ENCODE results near the gene HMGCS2.

Gene HMGCS2

DNA sequence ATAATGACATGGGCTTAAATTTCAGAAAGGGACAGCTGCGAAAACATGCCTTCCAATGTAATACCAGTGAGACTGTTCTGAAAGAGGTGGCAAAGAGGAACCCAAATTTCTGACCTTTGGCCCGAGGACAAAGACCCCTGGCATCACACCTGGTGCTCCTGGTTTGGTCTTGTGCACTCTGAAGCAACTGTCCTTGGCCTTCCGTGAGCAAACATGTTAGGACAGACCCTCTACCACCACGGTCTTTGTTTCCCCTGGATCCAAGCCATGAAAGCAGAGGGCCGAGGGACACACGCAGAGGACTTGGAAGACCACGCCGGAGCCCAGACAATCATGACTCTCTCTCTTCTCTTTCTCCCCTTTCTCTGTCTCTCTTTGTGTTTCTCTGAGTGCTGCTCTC is 36.5 kb upstream of the HMGCS2 start:
- Histone ChIP-seq H2AK5ac (ENCODE audit: low read length, severe bottlenecking) (no peak overlapping the region), H2BK120ac (ENCODE audit: low read depth, low read length) (no peak overlapping the region), H3K4ac (ENCODE audit: low read depth in 1 of 2, low read length in 2 of 2) (no peak overlapping the region), H3K79me1 (replicated peaks; ENCODE audit: low read length, poor library complexity, severe bottlenecking) (no peaks in the 10 kb centered on the region), H3K14ac (ENCODE audit: low read length in 2 of 2) (no peak overlapping the region), H3K4me2 (ENCODE audit: low read length, poor library complexity, severe bottlenecking) (no peak overlapping the region), H3K36me3 (ENCODE audit: control insufficient read depth in 1 of 2, insufficient read depth in 2 of 2, low read depth in 1 of 2, low read length in 2 of 2) (no peaks in the 10 kb centered on the region), H4K8ac (ENCODE audit: low read length) (no peak overlapping the region), H3K4me1 (ENCODE audit: control insufficient read depth, insufficient read depth, low read depth, low read length) (peaks cover 2% of the 10 kb centered on the region), H3K27ac (ENCODE audit: low read length, poor library complexity, severe bottlenecking) (no peak overlapping the region), H3K18ac (ENCODE audit: low read depth in 1 of 2, low read length in 2 of 2) (no peak overlapping the region), H3K9ac (ENCODE audit: low read length) (no peak overlapping the region), H2BK12ac (ENCODE audit: low read length in 2 of 2) (no peak overlapping the region), H2BK15ac (ENCODE audit: low read depth, poor library complexity, severe bottlenecking) (no peak overlapping the region), H3K9me3 (ENCODE audit: control insufficient read depth, low read length) (no peaks in the 10 kb centered on the region), H3K27me3 (ENCODE audit: control insufficient read depth in 1 of 2, insufficient read depth in 1 of 2, low read length in 2 of 2) (peaks cover 21 to 45% of the 10 kb centered on the region in 2 experiments), H3K4me3 (ENCODE audit: insufficient read depth in 1 of 2, low read depth in 1 of 2, low read length in 2 of 2) (no peak overlapping the region), H2AFZ (ENCODE audit: low read depth, low read length) (no peak overlapping the region), H3K23ac (ENCODE audit: low read length in 2 of 2) (no peak overlapping the region), H4K91ac (ENCODE audit: low read length) (no peak overlapping the region), H2BK5ac (ENCODE audit: low read depth, low read length, poor library complexity, severe bottlenecking) (no peak overlapping the region)
- DNase-seq = no peak
- WGBS = 90% methylated on average over 8 of the region's 8 CpGs

DNA sequence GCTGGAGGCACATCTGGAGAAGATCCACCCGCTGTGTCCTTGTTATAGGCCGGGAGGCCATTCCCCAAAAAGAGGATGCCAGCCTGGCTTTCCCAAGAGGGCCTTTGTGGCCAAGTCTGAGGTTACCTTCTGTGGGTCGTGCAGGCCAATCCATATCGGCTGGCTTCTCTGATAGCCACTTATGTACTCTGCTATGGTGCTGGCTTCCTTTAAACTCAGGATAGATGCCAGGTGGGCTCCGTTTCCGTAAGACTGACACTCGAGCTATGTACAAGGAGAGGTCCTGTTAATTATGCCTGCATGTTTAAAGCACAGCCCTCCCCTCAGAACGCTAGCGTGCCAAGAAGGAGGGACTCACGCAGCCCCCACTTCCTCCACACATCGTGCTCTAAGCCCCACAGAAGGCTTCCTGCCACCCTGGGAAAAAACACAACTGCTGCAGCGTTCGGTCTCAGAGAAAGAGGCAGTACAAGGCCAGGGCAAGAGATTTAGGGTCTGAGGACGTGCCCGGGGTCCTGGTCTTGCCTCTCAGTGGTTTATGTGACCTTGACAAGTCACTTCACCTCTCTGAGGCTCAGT is 31.0 kb upstream of the HMGCS2 start:
- no peak overlapping the region for H2AFZ ChIP-seq (ENCODE audit: low read depth, low read length)
- no peak overlapping the region for H2BK5ac ChIP-seq (ENCODE audit: low read depth, low read length, poor library complexity, severe bottlenecking)
- no peak overlapping the region for H2BK12ac ChIP-seq (ENCODE audit: low read length in 2 of 2)
- no peak overlapping the region for H3K4me2 ChIP-seq (ENCODE audit: low read length, poor library complexity, severe bottlenecking)
- H3K9ac ChIP-seq (ENCODE audit: low read length) = no peak overlapping the region
- H3K36me3 ChIP-seq (ENCODE audit: control insufficient read depth in 1 of 2, insufficient read depth in 2 of 2, low read depth in 1 of 2, low read length in 2 of 2) = no peaks in the 10 kb centered on the region
- H3K27ac ChIP-seq (ENCODE audit: low read length, poor library complexity, severe bottlenecking) = no peak overlapping the region
- no peak overlapping the region for H3K18ac ChIP-seq (ENCODE audit: low read depth in 1 of 2, low read length in 2 of 2)
- WGBS = 94% methylated on average over 15 of the region's 15 CpGs
- H4K8ac ChIP-seq (ENCODE audit: low read length) = no peak overlapping the region
- H2BK120ac ChIP-seq (ENCODE audit: low read depth, low read length) = no peak overlapping the region
- H4K91ac ChIP-seq (ENCODE audit: low read length) = no peak overlapping the region
- no peak for DNase-seq
- H3K9me3 ChIP-seq (ENCODE audit: control insufficient read depth, low read length) = no peaks in the 10 kb centered on the region
- no peak overlapping the region for H3K4me3 ChIP-seq (ENCODE audit: insufficient read depth in 1 of 2, low read depth in 1 of 2, low read length in 2 of 2)
- no peak overlapping the region for H2BK15ac ChIP-seq (ENCODE audit: low read depth, poor library complexity, severe bottlenecking)
- H3K14ac ChIP-seq (ENCODE audit: low read length in 2 of 2) = no peak overlapping the region
- H3K4ac ChIP-seq (ENCODE audit: low read depth in 1 of 2, low read length in 2 of 2) = no peak overlapping the region
- H3K23ac ChIP-seq (ENCODE audit: low read length in 2 of 2) = no peak overlapping the region
- H2AK5ac ChIP-seq (ENCODE audit: low read length, severe bottlenecking) = no peak overlapping the region
- H3K79me1 ChIP-seq (replicated peaks; ENCODE audit: low read length, poor library complexity, severe bottlenecking) = no peaks in the 10 kb centered on the region
- peaks cover 0 to 11% of the 10 kb centered on the region in 2 experiments for H3K27me3 ChIP-seq (ENCODE audit: control insufficient read depth in 1 of 2, insufficient read depth in 1 of 2, low read length in 2 of 2)
- H3K4me1 ChIP-seq (ENCODE audit: control insufficient read depth, insufficient read depth, low read depth, low read length) = no peaks in the 10 kb centered on the region

DNA sequence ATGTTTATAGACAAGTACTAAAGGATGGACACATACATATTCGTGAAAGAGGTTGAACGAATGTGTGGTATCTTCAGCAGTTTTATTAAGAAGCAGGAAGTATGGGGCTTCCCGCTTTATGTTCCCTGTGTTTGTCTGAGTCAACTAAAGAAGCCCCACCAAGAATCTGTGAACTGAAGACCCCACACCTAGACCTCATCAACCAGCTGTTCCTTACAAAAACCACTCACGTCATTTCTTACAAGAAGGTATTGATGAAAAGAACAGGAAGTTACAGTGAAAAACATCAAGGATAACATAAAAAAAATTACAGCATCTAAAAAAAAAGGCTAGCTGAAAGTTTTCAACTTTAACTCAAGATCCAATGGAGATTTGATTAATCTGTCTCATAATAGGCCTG is 30.3 kb upstream of the HMGCS2 start:
- Histone ChIP-seq H3K79me1 (replicated peaks; ENCODE audit: low read length, poor library complexity, severe bottlenecking) (no peaks in the 10 kb centered on the region), H3K4me3 (ENCODE audit: insufficient read depth in 1 of 2, low read depth in 1 of 2, low read length in 2 of 2) (no peak overlapping the region), H3K36me3 (ENCODE audit: control insufficient read depth in 1 of 2, insufficient read depth in 2 of 2, low read depth in 1 of 2, low read length in 2 of 2) (no peaks in the 10 kb centered on the region), H2BK5ac (ENCODE audit: low read depth, low read length, poor library complexity, severe bottlenecking) (no peak overlapping the region), H2BK120ac (ENCODE audit: low read depth, low read length) (no peak overlapping the region), H3K4me1 (ENCODE audit: control insufficient read depth, insufficient read depth, low read depth, low read length) (no peaks in the 10 kb centered on the region), H3K27ac (ENCODE audit: low read length, poor library complexity, severe bottlenecking) (no peak overlapping the region), H3K4ac (ENCODE audit: low read depth in 1 of 2, low read length in 2 of 2) (no peak overlapping the region), H4K91ac (ENCODE audit: low read length) (no peak overlapping the region), H2AFZ (ENCODE audit: low read depth, low read length) (no peak overlapping the region), H3K4me2 (ENCODE audit: low read length, poor library complexity, severe bottlenecking) (no peak overlapping the region), H3K18ac (ENCODE audit: low read depth in 1 of 2, low read length in 2 of 2) (no peak overlapping the region), H2BK15ac (ENCODE audit: low read depth, poor library complexity, severe bottlenecking) (no peak overlapping the region), H3K9me3 (ENCODE audit: control insufficient read depth, low read length) (no peaks in the 10 kb centered on the region), H3K27me3 (ENCODE audit: control insufficient read depth in 1 of 2, insufficient read depth in 1 of 2, low read length in 2 of 2) (peaks cover 0 to 8% of the 10 kb centered on the region in 2 experiments), H3K9ac (ENCODE audit: low read length) (no peak overlapping the region), H4K8ac (ENCODE audit: low read length) (no peak overlapping the region), H2AK5ac (ENCODE audit: low read length, severe bottlenecking) (no peak overlapping the region), H3K14ac (ENCODE audit: low read length in 2 of 2) (no peak overlapping the region), H3K23ac (ENCODE audit: low read length in 2 of 2) (no peak overlapping the region), H2BK12ac (ENCODE audit: low read length in 2 of 2) (no peak overlapping the region)
- DNase-seq = no peak
- 100% methylated on average over 3 of the region's 4 CpGs for WGBS

DNA sequence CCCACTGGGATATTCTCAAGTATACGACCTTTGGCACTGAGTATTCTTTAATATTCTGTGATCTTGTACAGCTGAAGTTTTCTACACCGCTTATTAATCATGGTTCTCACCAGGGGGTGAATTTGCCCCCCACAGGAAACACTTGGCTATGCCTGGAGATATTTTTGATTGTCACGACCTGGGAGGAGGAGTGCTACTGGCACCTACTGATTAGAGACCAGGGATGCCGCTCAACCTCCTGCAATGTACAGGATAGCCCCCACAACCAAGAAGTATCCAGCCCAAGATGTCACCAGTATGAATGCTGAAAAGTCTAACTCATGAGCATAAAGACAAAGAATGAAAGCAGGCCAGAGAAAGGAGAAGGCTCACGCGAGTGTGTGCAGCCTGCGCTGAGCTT is 28.9 kb upstream of the HMGCS2 start:
- no peaks in the 10 kb centered on the region for H3K9me3 ChIP-seq (ENCODE audit: control insufficient read depth, low read length)
- no peak overlapping the region for H3K9ac ChIP-seq (ENCODE audit: low read length)
- H3K14ac ChIP-seq (ENCODE audit: low read length in 2 of 2) = no peak overlapping the region
- no peak overlapping the region for H3K23ac ChIP-seq (ENCODE audit: low read length in 2 of 2)
- no peak overlapping the region for H3K27ac ChIP-seq (ENCODE audit: low read length, poor library complexity, severe bottlenecking)
- H2BK120ac ChIP-seq (ENCODE audit: low read depth, low read length) = no peak overlapping the region
- no peak overlapping the region for H3K4me3 ChIP-seq (ENCODE audit: insufficient read depth in 1 of 2, low read depth in 1 of 2, low read length in 2 of 2)
- no peak overlapping the region for H2BK12ac ChIP-seq (ENCODE audit: low read length in 2 of 2)
- no peak overlapping the region for H2AFZ ChIP-seq (ENCODE audit: low read depth, low read length)
- H3K4me2 ChIP-seq (ENCODE audit: low read length, poor library complexity, severe bottlenecking) = no peak overlapping the region
- no peak overlapping the region for H2BK5ac ChIP-seq (ENCODE audit: low read depth, low read length, poor library complexity, severe bottlenecking)
- no peak for DNase-seq
- H3K79me1 ChIP-seq (replicated peaks; ENCODE audit: low read length, poor library complexity, severe bottlenecking) = no peaks in the 10 kb centered on the region
- no peak overlapping the region for H2AK5ac ChIP-seq (ENCODE audit: low read length, severe bottlenecking)
- H4K8ac ChIP-seq (ENCODE audit: low read length) = no peak overlapping the region
- H3K4me1 ChIP-seq (ENCODE audit: control insufficient read depth, insufficient read depth, low read depth, low read length) = no peaks in the 10 kb centered on the region
- no peak overlapping the region for H4K91ac ChIP-seq (ENCODE audit: low read length)
- no peak overlapping the region for H3K18ac ChIP-seq (ENCODE audit: low read depth in 1 of 2, low read length in 2 of 2)
- H3K36me3 ChIP-seq (ENCODE audit: control insufficient read depth in 1 of 2, insufficient read depth in 2 of 2, low read depth in 1 of 2, low read length in 2 of 2) = no peaks in the 10 kb centered on the region
- H3K4ac ChIP-seq (ENCODE audit: low read depth in 1 of 2, low read length in 2 of 2) = no peak overlapping the region
- H2BK15ac ChIP-seq (ENCODE audit: low read depth, poor library complexity, severe bottlenecking) = no peak overlapping the region
- peaks cover 0 to 1% of the 10 kb centered on the region in 2 experiments for H3K27me3 ChIP-seq (ENCODE audit: control insufficient read depth in 1 of 2, insufficient read depth in 1 of 2, low read length in 2 of 2)
- 94% methylated on average over 7 of the region's 7 CpGs for WGBS
